Measurements from ENCODE around the gene CD22.

CD22 gene

DNA sequence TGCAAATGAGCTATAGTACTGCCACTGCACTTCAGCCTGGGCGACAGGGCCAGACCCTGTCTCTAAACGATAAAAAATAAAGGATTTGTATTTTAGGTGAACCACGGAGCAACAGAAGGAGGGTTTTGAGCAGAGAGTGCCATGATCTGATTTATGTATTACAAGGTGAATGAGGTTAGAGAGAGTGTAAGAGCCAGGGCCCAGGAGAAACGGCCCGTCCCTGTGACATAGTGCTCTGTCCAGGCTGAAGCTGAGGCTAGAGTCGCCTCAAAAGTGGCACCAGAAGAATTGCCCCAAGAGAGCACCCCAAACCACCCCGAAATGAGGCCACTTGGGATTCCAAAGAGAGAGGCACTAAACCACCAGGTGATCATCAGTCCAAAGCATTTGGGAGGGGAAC lies 20.1 kb upstream of the CD22 start:
- no peaks in the 10 kb centered on the region for H3K27me3 ChIP-seq (ENCODE audit: control insufficient read depth, insufficient read depth, low read length)
- H3K36me3 ChIP-seq (ENCODE audit: control insufficient read depth, low read depth, low read length): no peaks in the 10 kb centered on the region
- H3K9me3 ChIP-seq (ENCODE audit: control insufficient read depth, low read depth, low read length): no peaks in the 10 kb centered on the region
- no peak overlapping the region for H3K4me3 ChIP-seq (ENCODE audit: low read length)
- H3K9ac ChIP-seq (ENCODE audit: low read length): no peak overlapping the region
- H3K27ac ChIP-seq (ENCODE audit: low read length): no peak overlapping the region
- H3K4me1 ChIP-seq (ENCODE audit: control insufficient read depth, low read depth, low read length): no peaks in the 10 kb centered on the region

DNA sequence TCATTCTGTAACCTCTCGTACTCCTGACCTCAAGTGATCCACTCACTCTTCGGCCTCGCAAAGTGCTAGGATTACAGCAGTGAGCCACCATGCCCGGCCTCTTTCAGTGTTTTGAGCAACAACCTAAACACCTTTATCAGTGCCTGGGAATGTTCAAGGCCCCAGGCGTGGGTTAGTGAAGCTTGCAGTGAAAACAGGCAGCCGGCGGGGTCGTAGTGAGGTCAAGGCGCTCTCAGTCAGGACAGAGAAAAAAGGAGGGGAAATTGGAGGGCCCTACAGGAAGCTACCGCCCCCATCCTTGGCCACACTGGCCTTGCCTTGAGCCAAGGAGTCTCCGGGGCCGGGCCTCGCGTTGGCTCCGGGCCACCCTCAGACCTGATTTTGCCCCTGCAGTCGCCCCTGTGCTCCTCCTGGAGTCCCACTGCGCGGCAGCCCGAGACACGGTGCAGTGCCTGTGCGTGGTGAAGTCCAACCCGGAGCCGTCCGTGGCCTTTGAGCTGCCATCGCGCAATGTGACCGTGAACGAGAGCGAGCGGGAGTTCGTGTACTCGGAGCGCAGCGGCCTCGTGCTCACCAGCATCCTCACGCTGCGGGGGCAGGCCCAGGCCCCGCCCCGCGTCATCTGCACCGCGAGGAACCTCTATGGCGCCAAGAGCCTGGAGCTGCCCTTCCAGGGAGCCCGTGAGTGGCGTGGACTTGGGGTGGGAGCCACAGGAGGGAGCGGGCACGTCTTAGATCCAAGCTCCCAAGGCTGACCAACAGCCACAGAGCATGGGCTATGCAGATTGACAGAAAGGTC lies 19.3 kb upstream of the CD22 start:
- Histone ChIP-seq H3K27ac (ENCODE audit: low read length) (no peak overlapping the region), H3K4me1 (ENCODE audit: control insufficient read depth, low read depth, low read length) (no peaks in the 10 kb centered on the region), H3K9ac (ENCODE audit: low read length) (no peak overlapping the region), H3K27me3 (ENCODE audit: control insufficient read depth, insufficient read depth, low read length) (no peaks in the 10 kb centered on the region), H3K4me3 (ENCODE audit: low read length) (no peak overlapping the region), H3K36me3 (ENCODE audit: control insufficient read depth, low read depth, low read length) (no peaks in the 10 kb centered on the region), H3K9me3 (ENCODE audit: control insufficient read depth, low read depth, low read length) (no peaks in the 10 kb centered on the region)

DNA sequence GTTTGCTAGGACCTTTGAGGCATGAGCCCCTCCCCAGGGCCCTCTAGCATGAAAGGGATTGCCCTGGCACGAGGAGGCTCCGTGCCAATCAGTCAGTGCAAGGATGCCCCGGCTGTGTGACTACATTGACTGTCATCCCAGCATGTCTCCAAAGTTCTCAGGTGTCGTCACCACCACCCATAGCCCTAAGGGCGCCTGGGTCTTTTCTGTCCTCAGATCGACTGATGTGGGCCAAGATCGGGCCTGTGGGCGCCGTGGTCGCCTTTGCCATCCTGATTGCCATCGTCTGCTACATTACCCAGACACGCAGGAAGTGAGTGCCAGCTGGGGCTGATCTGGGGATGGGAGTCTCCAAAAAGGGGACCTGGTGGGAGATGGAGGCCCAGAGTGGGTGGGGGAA lies 18.7 kb upstream of the CD22 start:
- H3K9ac ChIP-seq (ENCODE audit: low read length): no peak overlapping the region
- no peaks in the 10 kb centered on the region for H3K36me3 ChIP-seq (ENCODE audit: control insufficient read depth, low read depth, low read length)
- H3K4me3 ChIP-seq (ENCODE audit: low read length): no peak overlapping the region
- no peak overlapping the region for H3K27ac ChIP-seq (ENCODE audit: low read length)
- H3K9me3 ChIP-seq (ENCODE audit: control insufficient read depth, low read depth, low read length): no peaks in the 10 kb centered on the region
- H3K4me1 ChIP-seq (ENCODE audit: control insufficient read depth, low read depth, low read length): no peaks in the 10 kb centered on the region
- no peaks in the 10 kb centered on the region for H3K27me3 ChIP-seq (ENCODE audit: control insufficient read depth, insufficient read depth, low read length)

DNA sequence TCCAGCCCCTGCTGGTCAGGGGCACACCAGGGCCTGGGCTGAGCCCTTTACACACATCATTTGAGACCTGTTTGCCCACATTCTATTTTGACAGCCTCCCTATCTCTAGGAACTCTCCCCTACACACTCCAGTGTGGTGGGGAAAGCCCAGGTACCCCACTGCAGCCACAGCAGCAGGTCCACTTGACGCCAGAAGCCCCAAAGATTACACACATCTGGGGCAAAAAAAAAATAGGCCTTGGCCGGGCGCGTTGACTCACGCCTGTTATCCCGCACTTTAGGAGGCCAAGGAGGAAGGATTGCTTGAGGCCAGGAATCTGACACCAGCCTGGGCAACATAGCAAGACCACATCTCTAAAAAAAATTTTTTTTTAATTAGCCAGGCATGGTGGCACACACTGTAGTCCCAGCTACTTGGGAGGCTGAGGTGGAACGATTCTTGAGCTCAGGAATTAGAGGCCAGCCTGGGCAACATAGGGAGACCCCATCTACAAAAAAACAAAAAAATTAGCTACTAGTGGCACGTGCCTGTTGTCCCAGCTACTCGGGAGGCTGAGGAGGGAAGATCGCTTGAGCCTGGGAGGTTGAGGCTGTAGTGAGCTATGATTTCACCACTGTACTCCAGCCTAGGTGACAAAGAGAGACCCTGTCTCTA lies 18.0 kb upstream of the CD22 start:
- H3K36me3 ChIP-seq (ENCODE audit: control insufficient read depth, low read depth, low read length): no peaks in the 10 kb centered on the region
- H3K27me3 ChIP-seq (ENCODE audit: control insufficient read depth, insufficient read depth, low read length): no peaks in the 10 kb centered on the region
- H3K9me3 ChIP-seq (ENCODE audit: control insufficient read depth, low read depth, low read length): no peaks in the 10 kb centered on the region
- H3K4me1 ChIP-seq (ENCODE audit: control insufficient read depth, low read depth, low read length): no peaks in the 10 kb centered on the region
- H3K9ac ChIP-seq (ENCODE audit: low read length): no peak overlapping the region
- no peak overlapping the region for H3K27ac ChIP-seq (ENCODE audit: low read length)
- no peak overlapping the region for H3K4me3 ChIP-seq (ENCODE audit: low read length)

DNA sequence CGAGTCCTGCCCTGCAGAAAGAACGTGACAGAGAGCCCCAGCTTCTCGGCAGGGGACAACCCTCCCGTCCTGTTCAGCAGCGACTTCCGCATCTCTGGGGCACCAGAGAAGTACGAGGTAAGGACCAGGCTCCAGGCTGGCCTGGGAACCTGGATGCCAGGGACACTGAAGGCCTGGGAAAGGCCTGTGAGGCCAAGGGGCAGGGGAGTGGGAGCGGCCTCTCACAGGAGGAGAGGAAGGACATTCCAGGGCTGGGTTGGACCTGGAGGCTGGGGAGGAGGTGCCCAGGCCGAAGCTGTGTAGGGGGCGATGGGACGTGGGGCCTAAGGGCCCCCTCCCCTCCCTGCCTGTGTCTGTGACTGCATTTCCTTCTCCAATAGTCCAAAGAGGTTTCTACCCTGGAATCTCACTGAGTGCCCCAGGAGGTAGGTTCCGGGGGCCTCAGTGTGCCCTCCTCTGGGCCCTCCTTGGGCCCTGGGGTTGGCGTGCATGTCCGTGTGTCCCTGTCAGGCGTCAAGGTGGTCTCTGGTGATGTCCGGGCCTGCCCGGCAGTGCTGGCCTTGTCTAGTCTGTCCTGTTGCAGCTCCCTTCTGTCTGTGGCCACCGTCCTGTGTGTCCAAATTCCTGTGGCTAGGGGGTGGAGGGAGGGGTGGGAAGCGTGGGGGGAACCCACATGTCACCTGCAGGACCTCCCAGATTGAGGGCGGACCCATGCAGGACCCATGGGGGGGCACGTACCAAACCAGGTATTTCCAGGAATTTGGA lies 16.9 kb upstream of the CD22 start:
- H3K27me3 ChIP-seq (ENCODE audit: control insufficient read depth, insufficient read depth, low read length): no peaks in the 10 kb centered on the region
- H3K9ac ChIP-seq (ENCODE audit: low read length): no peak overlapping the region
- H3K36me3 ChIP-seq (ENCODE audit: control insufficient read depth, low read depth, low read length): no peaks in the 10 kb centered on the region
- no peak overlapping the region for H3K4me3 ChIP-seq (ENCODE audit: low read length)
- no peaks in the 10 kb centered on the region for H3K9me3 ChIP-seq (ENCODE audit: control insufficient read depth, low read depth, low read length)
- H3K27ac ChIP-seq (ENCODE audit: low read length): no peak overlapping the region
- H3K4me1 ChIP-seq (ENCODE audit: control insufficient read depth, low read depth, low read length): no peaks in the 10 kb centered on the region

DNA sequence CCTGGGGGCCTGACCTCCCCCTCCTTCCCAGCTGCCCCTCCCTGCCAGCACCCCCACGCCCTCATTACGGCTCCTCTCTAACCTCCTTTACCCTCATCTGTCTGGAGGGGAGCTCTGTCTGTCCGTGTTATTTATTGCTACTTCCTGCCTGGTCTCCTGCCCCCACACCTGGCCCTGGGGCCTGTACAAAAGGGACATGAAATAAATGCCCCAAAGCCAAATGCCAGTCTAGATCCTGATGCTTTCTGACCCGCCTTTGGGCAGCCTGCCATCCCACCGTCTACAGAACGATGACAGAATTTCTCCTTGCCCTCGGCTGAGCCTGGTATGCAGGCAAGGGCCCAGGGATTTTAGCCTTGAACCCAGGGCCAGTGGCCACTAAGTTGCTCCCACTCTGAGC lies 15.4 kb upstream of the CD22 start:
- H3K4me3 ChIP-seq (ENCODE audit: low read length): no peak overlapping the region
- no peak overlapping the region for H3K27ac ChIP-seq (ENCODE audit: low read length)
- no peaks in the 10 kb centered on the region for H3K27me3 ChIP-seq (ENCODE audit: control insufficient read depth, insufficient read depth, low read length)
- no peaks in the 10 kb centered on the region for H3K36me3 ChIP-seq (ENCODE audit: control insufficient read depth, low read depth, low read length)
- no peaks in the 10 kb centered on the region for H3K9me3 ChIP-seq (ENCODE audit: control insufficient read depth, low read depth, low read length)
- H3K9ac ChIP-seq (ENCODE audit: low read length): no peak overlapping the region
- no peaks in the 10 kb centered on the region for H3K4me1 ChIP-seq (ENCODE audit: control insufficient read depth, low read depth, low read length)

DNA sequence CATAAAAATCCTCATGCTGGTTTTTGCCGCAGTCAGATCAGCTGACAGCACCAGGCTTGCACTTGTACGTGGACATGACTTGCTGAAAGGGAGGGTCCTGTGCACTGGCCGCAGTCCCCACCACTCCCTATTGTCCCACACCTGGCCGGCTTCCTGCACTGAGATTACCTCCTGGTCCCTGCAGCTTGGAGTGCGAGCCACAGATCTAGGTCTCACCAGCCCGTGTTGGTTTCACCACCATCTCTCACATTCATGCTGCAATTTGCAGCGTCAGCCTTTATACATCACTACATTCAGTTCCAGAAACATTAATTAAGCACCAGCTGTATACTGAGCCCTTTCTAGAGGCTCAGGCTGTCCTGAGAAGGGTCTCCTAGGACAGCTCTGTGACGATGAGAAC lies 15.0 kb upstream of the CD22 start:
- no peaks in the 10 kb centered on the region for H3K36me3 ChIP-seq (ENCODE audit: control insufficient read depth, low read depth, low read length)
- no peaks in the 10 kb centered on the region for H3K9me3 ChIP-seq (ENCODE audit: control insufficient read depth, low read depth, low read length)
- no peak overlapping the region for H3K4me3 ChIP-seq (ENCODE audit: low read length)
- H3K27ac ChIP-seq (ENCODE audit: low read length): no peak overlapping the region
- no peaks in the 10 kb centered on the region for H3K27me3 ChIP-seq (ENCODE audit: control insufficient read depth, insufficient read depth, low read length)
- no peak overlapping the region for H3K9ac ChIP-seq (ENCODE audit: low read length)
- H3K4me1 ChIP-seq (ENCODE audit: control insufficient read depth, low read depth, low read length): no peaks in the 10 kb centered on the region

DNA sequence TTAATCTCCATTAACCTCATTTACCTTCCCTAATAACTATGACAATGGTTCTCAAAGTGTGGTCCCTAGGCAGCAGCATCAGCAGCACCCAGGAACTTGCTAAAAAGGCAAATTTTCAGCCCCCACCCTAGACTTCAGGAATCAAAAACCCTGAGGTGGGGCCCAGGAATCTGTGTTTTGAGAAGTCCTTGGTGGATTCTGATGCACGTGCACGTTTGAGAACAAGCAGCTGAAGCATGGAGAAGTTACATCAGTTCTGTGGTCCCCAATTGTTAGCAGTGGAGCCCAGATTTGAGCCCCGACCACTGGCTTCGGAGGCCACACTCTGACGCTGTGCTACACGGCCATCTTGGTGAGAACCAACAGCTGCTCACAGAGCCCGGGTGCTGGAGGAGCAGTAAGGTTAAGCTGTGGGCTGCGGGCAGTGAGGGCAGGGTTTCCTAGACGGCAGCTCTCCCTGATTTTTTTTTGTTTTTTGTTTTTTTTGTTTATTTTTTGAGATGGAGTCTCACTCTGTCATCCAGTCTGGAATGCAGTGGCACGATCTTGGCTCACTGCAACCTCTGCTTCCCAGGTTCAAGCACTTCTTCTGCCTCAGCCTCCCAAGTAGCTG lies 14.0 kb upstream of the CD22 start:
- H3K36me3 ChIP-seq (ENCODE audit: control insufficient read depth, low read depth, low read length): no peaks in the 10 kb centered on the region
- H3K9ac ChIP-seq (ENCODE audit: low read length): no peak overlapping the region
- no peak overlapping the region for H3K27ac ChIP-seq (ENCODE audit: low read length)
- H3K4me3 ChIP-seq (ENCODE audit: low read length): no peak overlapping the region
- no peaks in the 10 kb centered on the region for H3K27me3 ChIP-seq (ENCODE audit: control insufficient read depth, insufficient read depth, low read length)
- H3K4me1 ChIP-seq (ENCODE audit: control insufficient read depth, low read depth, low read length): no peaks in the 10 kb centered on the region
- no peaks in the 10 kb centered on the region for H3K9me3 ChIP-seq (ENCODE audit: control insufficient read depth, low read depth, low read length)

DNA sequence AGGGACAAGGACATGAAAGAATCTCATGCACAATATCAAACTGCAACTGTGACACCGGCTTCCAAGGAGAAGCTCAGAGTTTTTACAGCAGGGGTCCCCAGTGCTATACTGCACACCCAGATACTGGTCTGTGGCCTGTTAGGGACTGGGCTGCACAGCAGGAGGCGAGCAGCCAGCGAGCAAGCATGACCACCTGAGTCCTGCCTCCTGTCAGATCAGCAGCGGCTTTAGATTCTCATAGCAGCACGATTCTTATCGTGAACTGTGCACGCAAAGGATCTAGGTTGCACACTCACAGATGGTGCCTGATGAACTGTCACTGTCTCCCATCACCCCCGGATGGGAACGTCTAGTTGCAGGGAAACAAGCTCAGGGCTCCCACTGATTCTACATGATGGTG lies 13.1 kb upstream of the CD22 start:
- Histone ChIP-seq H3K9me3 (ENCODE audit: control insufficient read depth, low read depth, low read length) (no peaks in the 10 kb centered on the region), H3K27ac (ENCODE audit: low read length) (no peak overlapping the region), H3K4me1 (ENCODE audit: control insufficient read depth, low read depth, low read length) (no peaks in the 10 kb centered on the region), H3K9ac (ENCODE audit: low read length) (no peak overlapping the region), H3K27me3 (ENCODE audit: control insufficient read depth, insufficient read depth, low read length) (no peaks in the 10 kb centered on the region), H3K36me3 (ENCODE audit: control insufficient read depth, low read depth, low read length) (no peaks in the 10 kb centered on the region), H3K4me3 (ENCODE audit: low read length) (no peak overlapping the region)

DNA sequence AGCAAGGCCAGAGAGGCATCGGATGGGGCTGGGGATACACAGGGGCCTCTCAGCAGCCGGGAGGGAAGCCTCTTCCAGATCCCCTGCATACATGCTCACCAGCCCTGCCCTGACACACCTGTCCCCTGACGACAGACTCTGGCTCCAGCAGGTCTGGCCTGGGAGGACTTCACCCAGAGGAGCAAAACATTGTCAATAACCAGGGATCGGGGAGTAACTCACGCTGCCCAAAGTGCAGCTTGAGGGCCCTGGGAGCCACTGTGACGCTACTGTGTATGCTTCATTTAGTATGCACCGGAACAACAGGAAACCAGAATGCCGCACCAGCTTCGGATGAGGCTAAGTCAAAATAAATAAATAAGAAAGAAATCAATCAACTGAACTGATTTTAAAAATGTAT lies 12.4 kb upstream of the CD22 start:
- Histone ChIP-seq H3K4me3 (ENCODE audit: low read length) (no peak overlapping the region), H3K27ac (ENCODE audit: low read length) (no peak overlapping the region), H3K9me3 (ENCODE audit: control insufficient read depth, low read depth, low read length) (no peaks in the 10 kb centered on the region), H3K36me3 (ENCODE audit: control insufficient read depth, low read depth, low read length) (no peaks in the 10 kb centered on the region), H3K27me3 (ENCODE audit: control insufficient read depth, insufficient read depth, low read length) (no peaks in the 10 kb centered on the region), H3K4me1 (ENCODE audit: control insufficient read depth, low read depth, low read length) (no peaks in the 10 kb centered on the region), H3K9ac (ENCODE audit: low read length) (no peak overlapping the region)

DNA sequence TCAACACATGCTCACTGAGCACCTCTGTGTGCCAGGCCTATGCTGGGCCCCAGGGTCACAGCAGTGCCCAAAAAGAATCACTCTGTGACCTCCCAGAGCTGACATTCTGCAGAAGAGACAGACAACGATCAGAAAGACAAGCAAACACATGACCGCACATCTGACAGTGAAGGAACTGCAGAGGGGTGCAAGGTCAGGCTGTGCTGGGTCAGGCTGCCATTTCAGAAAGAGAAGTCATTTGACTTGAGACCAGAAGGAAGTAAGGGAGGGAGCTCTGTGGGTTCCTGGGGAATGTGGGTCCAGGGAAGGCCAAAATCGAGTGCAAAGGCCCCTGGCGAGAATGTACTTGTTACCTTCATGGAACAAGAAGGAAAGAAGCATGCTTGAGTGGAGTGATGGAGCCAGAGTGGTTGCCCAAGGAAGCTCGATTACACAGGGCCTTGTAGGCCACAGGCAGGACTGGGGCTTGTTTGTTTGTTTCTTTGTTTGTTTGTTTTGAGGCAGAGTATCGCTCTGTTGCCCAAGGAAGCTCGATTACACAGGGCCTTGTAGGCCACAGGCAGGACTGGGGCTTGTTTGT lies 11.4 kb upstream of the CD22 start:
- Histone ChIP-seq H3K27ac (ENCODE audit: low read length) (no peak overlapping the region), H3K27me3 (ENCODE audit: control insufficient read depth, insufficient read depth, low read length) (no peaks in the 10 kb centered on the region), H3K4me3 (ENCODE audit: low read length) (no peak overlapping the region), H3K36me3 (ENCODE audit: control insufficient read depth, low read depth, low read length) (no peaks in the 10 kb centered on the region), H3K9ac (ENCODE audit: low read length) (no peak overlapping the region), H3K4me1 (ENCODE audit: control insufficient read depth, low read depth, low read length) (no peaks in the 10 kb centered on the region), H3K9me3 (ENCODE audit: control insufficient read depth, low read depth, low read length) (no peaks in the 10 kb centered on the region)

All from iPS-18a (cell line).